Subcutaneous abdominal adipose tissue (tissue), 5 donors: ENCODE measurements around the gene GTF2H4.
"Not testable (repeated sequence)": the region's sequence is repeated elsewhere in the genome, so short reads cannot be mapped to it uniquely, and the experiment has no call there.

Experiments
- H3K27ac ChIP-seq: one replicate; pipeline ENCODE4 v1.7.0; 2013; ENCODE audit warnings: low read depth, mild to moderate bottlenecking, inconsistent platforms, low read length, moderate library complexity
- H3K27me3 ChIP-seq, 5 donors: one replicate each; pipeline ENCODE4 v1.7.0; 2013; ENCODE audit warnings: low read length in 5 of 5, inconsistent platforms in 1 of 5; ENCODE audit not compliant: control insufficient read depth in 5 of 5, insufficient read depth in 4 of 5
- H3K36me3 ChIP-seq, 5 donors: one replicate each; pipeline ENCODE4 v1.7.0; 2013; ENCODE audit warnings: low read length in 5 of 5; ENCODE audit not compliant: control insufficient read depth in 5 of 5, insufficient read depth in 5 of 5
- H3K4me1 ChIP-seq, 5 donors: one replicate each; pipeline ENCODE4 v1.7.0; 2013; ENCODE audit warnings: low read length in 5 of 5, mild to moderate bottlenecking in 3 of 5, moderate library complexity in 1 of 5; ENCODE audit not compliant: control insufficient read depth in 5 of 5, insufficient read depth in 5 of 5
- H3K4me3 ChIP-seq, 5 donors: one replicate each; pipeline ENCODE4 v1.7.0; 2013; ENCODE audit warnings: low read length in 5 of 5, low read depth in 1 of 5
- H3K9ac ChIP-seq, 5 donors: one replicate each; pipeline ENCODE4 v1.7.0; 2013; ENCODE audit warnings: low read length in 5 of 5, mild to moderate bottlenecking in 4 of 5, moderate library complexity in 3 of 5
- H3K9me3 ChIP-seq, 5 donors: one replicate each; pipeline ENCODE4 v1.7.0; 2013; ENCODE audit warnings: low read length in 5 of 5; ENCODE audit not compliant: control insufficient read depth in 5 of 5
- donor health status: healthy.
- donor health status: healthy.
- donor health status: healthy.
- donor health status: healthy.
- donor health status: healthy.

The GTF2H4 gene

DNA sequence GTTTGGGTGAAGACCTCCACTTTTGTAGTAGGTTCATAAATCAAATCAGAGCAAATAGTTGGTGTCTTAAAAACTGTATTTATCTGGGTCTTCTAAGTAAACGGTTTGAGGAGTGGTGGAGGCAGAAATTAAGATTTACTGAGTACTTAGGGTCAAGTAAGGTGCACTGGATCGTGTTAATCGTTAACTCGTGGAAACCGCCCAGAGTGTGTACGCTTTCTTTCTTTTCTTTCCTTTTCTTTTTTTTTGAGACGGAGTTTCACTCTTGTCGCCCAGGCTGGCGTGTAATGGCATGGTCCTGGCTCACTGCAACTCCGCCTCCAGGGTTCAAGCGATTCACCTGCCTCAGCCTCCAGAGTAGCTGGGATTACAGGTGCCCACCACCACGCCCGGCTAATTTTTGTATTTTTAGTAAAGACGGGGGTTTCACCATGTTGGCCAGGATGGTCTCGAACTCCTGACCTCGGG lies 683 bp upstream of the GTF2H4 start:
- Histone ChIP-seq H3K4me1 (peaks cover 5 to 25% (median 19%) of the 10 kb centered on the region in 5 donors), H3K4me3 (peak overlapping the region in 4 of 5 donors; percentile 77 to 96 (median 92)), H3K36me3 (peaks cover 0 to 25% (median 23%) of the 10 kb centered on the region in 5 donors)
- not testable (repeated sequence) for H3K9ac ChIP-seq, H3K27me3 ChIP-seq, H3K9me3 ChIP-seq, H3K27ac ChIP-seq

DNA sequence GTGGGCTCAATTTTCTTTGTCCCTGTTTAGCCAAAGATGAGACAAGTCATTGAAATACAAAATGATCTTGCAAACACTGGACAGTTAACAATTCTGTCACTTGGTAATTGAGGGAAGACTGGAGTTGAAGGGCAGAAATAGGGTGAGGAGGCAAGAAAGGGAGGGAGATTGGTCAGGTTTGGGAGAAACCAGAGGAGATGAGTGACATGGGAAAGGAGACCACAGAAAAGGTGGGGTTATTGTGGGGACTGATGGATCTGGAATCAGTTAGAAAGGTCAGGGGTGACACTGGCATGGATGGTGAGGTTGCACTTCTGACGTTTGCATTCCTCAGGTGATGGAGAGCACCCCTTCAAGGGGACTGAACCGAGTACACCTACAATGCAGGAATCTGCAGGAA lies 693 bp downstream of the GTF2H4 start:
- no peaks in the 10 kb centered on the region for H3K9me3 ChIP-seq
- H3K36me3 ChIP-seq = peaks cover 0 to 29% (median 26%) of the 10 kb centered on the region in 5 donors
- no peaks in the 10 kb centered on the region for H3K27me3 ChIP-seq
- peak overlapping the region; percentile 77 to 96 (median 90) for H3K4me3 ChIP-seq
- H3K9ac ChIP-seq = peak overlapping the region; percentile 78 to 86 (median 84)
- peak overlapping the region; percentile 71 for H3K27ac ChIP-seq
- peaks cover 5 to 31% (median 25%) of the 10 kb centered on the region in 5 donors for H3K4me1 ChIP-seq

DNA sequence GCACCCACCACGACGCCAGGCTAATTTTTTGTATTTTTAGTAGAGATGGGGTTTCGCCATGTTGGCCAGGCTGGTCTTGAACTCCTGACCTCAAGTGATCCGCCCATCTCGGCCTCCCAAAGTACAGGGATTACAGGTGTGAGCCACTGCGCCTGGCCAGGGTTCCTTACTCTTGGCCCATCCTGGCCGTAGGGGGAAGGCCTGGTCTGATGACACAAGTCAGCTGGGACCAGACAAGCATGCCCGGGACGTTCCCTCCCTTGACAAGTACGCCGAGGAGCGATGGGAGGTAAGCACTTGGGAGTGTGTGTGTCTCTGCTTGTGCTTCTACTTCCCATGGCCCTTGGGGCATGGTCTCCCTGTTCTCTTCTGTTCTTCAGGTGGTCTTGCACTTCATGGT lies 2.5 kb downstream of the GTF2H4 start:
- not testable (repeated sequence) for H3K9me3 ChIP-seq, H3K27me3 ChIP-seq, H3K9ac ChIP-seq, H3K27ac ChIP-seq, H3K4me3 ChIP-seq
- Histone ChIP-seq H3K4me1 (peaks cover 7 to 45% (median 39%) of the 10 kb centered on the region in 5 donors), H3K36me3 (peaks cover 0 to 29% (median 26%) of the 10 kb centered on the region in 5 donors)

GRCh38 chr6:30912746-30913520 lies 4.9 kb downstream of the GTF2H4 start:
- Histone ChIP-seq H3K4me3 (peak overlapping the region in 2 of 5 donors; percentile 60 to 78), H3K27ac (peak overlapping the region; percentile 89), H3K4me1 (peaks cover 5 to 46% (median 42%) of the 10 kb centered on the region in 5 donors), H3K36me3 (peaks cover 0 to 43% (median 38%) of the 10 kb centered on the region in 5 donors), H3K27me3 (no peaks in the 10 kb centered on the region), H3K9ac (peak overlapping the region in 3 of 5 donors; percentile 56 to 95 (median 75)), H3K9me3 (no peaks in the 10 kb centered on the region)

GRCh38 chr6:30913721-30914075 lies 5.7 kb downstream of the GTF2H4 start:
- Histone ChIP-seq H3K9ac (peak overlapping the region in 4 of 5 donors; percentile 56 to 95 (median 75)), H3K27ac (peak overlapping the region; percentile 89), H3K9me3 (no peaks in the 10 kb centered on the region), H3K36me3 (peaks cover 0 to 50% (median 44%) of the 10 kb centered on the region in 5 donors), H3K27me3 (no peaks in the 10 kb centered on the region), H3K4me1 (peaks cover 4 to 39% (median 36%) of the 10 kb centered on the region in 5 donors), H3K4me3 (peak overlapping the region in 4 of 5 donors; percentile 60 to 78 (median 69))

DNA sequence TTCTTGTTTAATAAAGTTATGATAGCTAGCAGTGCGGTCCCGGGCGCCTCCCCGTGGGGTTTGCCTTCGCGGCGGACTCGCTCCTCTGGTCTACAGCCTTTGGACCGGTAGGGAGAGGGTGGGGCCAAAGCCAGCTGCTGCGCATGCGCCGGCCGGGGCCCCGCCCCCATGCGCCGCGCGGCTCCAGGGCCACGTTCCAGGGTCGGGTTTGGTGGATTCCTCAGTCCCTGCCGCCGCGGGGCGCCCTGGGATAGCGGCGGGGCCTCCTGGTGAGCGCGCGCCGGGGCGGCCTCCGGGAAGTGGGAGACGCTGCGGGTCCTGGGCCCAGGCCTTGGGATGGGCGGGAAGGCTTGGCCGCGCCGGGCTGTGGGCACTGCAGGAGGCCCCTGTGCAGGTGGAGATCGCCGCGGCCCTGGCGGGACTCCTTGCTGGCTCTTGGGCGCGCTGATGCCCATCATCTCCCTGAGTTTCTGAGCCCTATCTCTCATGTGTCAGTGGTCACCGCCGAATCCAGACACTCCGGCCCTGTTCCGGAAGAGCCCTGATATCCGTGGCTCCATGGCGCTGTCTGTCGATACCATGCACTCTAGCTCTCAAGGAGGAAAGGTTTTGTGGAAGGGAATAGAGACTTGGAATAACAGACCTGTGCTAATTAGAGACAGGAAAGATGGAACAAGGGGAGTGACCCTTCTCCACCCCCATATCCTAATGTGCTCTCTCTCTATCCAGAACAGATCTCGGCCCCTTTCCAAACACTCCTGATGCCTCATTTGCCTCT lies 6.3 kb downstream of the GTF2H4 start, which contains the start of gene VARS2:
Gene VARS2 (plus strand): TSS at position 163 of the 778 bp plus-strand sequence. CDS start 599 bp downstream, at position 762.
- peak within 1 kb of the TSS; percentile 89 for H3K27ac ChIP-seq
- no peaks in the 10 kb centered on the region for H3K9me3 ChIP-seq
- H3K27me3 ChIP-seq = no peaks in the 10 kb centered on the region
- peaks cover 0 to 56% (median 47%) of the 10 kb centered on the region in 5 donors for H3K36me3 ChIP-seq
- H3K4me3 ChIP-seq = peak within 1 kb of the TSS; percentile 69 to 83 (median 69)
- H3K9ac ChIP-seq = peak within 1 kb of the TSS; percentile 50 to 95 (median 76)
- peaks cover 2 to 34% (median 30%) of the 10 kb centered on the region in 5 donors for H3K4me1 ChIP-seq

DNA sequence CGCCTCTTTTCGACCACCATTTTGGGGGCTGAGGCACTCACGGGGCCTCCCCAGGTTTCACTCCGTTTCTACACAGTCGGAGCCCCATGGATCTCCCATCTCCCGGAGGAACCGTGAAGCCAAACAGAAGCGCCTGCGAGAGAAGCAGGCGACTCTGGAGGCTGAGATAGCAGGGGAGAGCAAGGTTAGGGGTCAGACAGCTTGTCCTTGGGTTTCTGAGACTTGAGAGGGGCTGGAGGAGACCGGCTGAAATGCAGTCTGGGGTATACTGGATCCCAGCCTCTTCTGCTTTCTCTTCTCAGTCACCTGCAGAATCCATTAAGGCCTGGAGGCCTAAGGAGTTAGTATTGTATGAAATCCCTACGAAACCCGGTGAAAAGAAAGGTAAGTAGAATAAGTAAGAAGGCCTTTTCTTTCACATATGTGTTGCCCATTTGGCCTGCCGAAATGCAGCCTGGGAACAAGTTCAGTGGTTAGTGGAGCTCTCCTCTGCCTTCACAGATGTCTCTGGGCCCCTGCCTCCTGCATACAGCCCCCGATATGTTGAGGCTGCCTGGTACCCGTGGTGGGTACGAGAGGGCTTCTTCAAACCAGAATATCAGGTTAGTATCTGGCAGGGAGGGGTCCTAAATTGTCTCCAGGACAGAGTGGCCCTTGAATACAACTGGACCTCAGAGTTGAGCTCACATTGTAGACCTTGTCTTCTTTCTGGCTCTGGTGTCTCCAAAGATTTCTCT lies 7.0 kb downstream of the GTF2H4 start:
- Histone ChIP-seq H3K4me1 (peaks cover 2 to 26% (median 24%) of the 10 kb centered on the region in 5 donors), H3K36me3 (peaks cover 0 to 59% (median 50%) of the 10 kb centered on the region in 5 donors), H3K4me3 (peak overlapping the region; percentile 69 to 83 (median 69)), H3K9me3 (no peaks in the 10 kb centered on the region), H3K27me3 (no peaks in the 10 kb centered on the region), H3K9ac (peak overlapping the region; percentile 50 to 95 (median 76)), H3K27ac (peak overlapping the region; percentile 89)

DNA sequence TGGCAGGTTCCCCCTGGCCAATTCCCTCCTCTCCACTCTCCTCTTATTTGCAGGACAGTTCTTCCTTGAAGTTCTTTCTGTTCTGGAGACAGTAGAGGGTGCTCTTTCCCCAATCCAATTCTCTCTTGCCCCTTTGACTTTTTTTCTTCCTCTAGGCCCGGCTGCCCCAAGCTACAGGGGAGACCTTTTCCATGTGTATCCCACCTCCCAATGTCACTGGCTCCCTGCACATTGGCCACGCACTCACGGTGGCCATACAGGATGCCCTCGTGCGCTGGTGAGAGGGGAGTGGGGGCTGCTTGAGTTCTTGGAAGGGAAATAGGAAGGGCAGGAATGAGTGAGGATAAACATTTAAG lies 7.6 kb downstream of the GTF2H4 start:
- H3K4me3 ChIP-seq = peak overlapping the region in 1 of 5 donors; percentile 69
- peaks cover 0 to 60% (median 52%) of the 10 kb centered on the region in 5 donors for H3K36me3 ChIP-seq
- H3K9me3 ChIP-seq = no peaks in the 10 kb centered on the region
- peak overlapping the region; percentile 89 for H3K27ac ChIP-seq
- H3K4me1 ChIP-seq = peaks cover 2 to 26% (median 24%) of the 10 kb centered on the region in 5 donors
- peak overlapping the region in 4 of 5 donors; percentile 50 to 95 (median 86) for H3K9ac ChIP-seq
- no peaks in the 10 kb centered on the region for H3K27me3 ChIP-seq

DNA sequence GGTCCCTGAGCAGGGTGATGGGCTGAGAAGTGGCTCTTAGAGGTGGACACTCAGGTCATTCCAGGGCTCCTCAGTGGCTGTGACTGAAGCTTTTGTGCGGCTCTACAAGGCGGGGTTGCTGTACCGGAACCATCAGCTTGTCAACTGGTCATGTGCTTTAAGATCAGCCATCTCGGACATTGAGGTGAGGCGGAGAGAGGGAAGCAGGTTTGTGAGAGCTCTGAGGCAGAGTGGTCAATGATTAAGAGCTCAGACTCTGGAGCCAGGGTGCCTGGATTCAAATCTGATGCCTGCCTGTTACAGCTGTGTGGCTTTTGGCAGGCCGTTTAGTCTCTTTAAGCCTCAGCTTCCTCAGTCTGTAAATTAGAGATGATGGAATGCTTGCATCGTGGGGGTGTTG lies 9.0 kb downstream of the GTF2H4 start:
- Histone ChIP-seq H3K9me3 (no peaks in the 10 kb centered on the region), H3K36me3 (peaks cover 0 to 61% (median 53%) of the 10 kb centered on the region in 5 donors), H3K27me3 (no peaks in the 10 kb centered on the region), H3K4me3 (no peak overlapping the region), H3K27ac (no peak overlapping the region), H3K4me1 (peaks cover 2 to 26% (median 24%) of the 10 kb centered on the region in 5 donors), H3K9ac (no peak overlapping the region)
